Loucy (cell line): ENCODE data around the gene ITGB8.

Experiments used
- H2AFZ ChIP-seq: fragments of 200-600 bp; sonication (generic); 2 replicates; pipeline ENCODE4 v1.6.0; 2016; ENCODE audit warnings: antibody characterized with exemption, mild to moderate bottlenecking, low read length, moderate library complexity
- H3F3A ChIP-seq: fragments of 200-600 bp; 2 replicates; pipeline ENCODE4 v1.6.0; 2016; ENCODE audit warnings: antibody characterized with exemption, low read depth, mild to moderate bottlenecking
- H3K27me3 ChIP-seq: fragments of 200-600 bp; sonication (generic); 2 replicates; pipeline ENCODE4 v1.6.1; 2014; ENCODE audit warnings: low read length, mild to moderate bottlenecking; ENCODE audit not compliant: insufficient read depth, poor library complexity, severe bottlenecking
- H3K36me3 ChIP-seq: fragments of 200-600 bp; sonication (generic); 2 replicates; pipeline ENCODE4 v1.6.1; 2016; ENCODE audit warnings: low read length; ENCODE audit not compliant: insufficient read depth
- H3K4me1 ChIP-seq: fragments of 200-600 bp; sonication (generic); 2 replicates; pipeline ENCODE4 v1.5.1; 2014; ENCODE audit warnings: low read length, mild to moderate bottlenecking; ENCODE audit not compliant: insufficient read depth, poor library complexity, severe bottlenecking
- H3K4me2 ChIP-seq: fragments of 200-600 bp; sonication (generic); 2 replicates; pipeline ENCODE4 v1.6.0; 2014; ENCODE audit warnings: antibody characterized with exemption, low read length, low read depth, mild to moderate bottlenecking; ENCODE audit not compliant: poor library complexity, severe bottlenecking
- H3K4me3 ChIP-seq: fragments of 200-600 bp; sonication (generic); 2 replicates; pipeline ENCODE4 v1.5.1; 2014; ENCODE audit warnings: low read length, mild to moderate bottlenecking, mixed read lengths; ENCODE audit not compliant: poor library complexity, severe bottlenecking
- H3K79me2 ChIP-seq: fragments of 200-600 bp; sonication (generic); 2 replicates; pipeline ENCODE4 v1.6.1; 2014; ENCODE audit warnings: low read length; ENCODE audit not compliant: insufficient read depth
- H3K9ac ChIP-seq: fragments of 200-600 bp; sonication (generic); 2 replicates; pipeline ENCODE4 v1.6.0; 2014; ENCODE audit warnings: mild to moderate bottlenecking, low read depth, low read length, moderate library complexity; ENCODE audit not compliant: poor library complexity, severe bottlenecking
- H3K9me2 ChIP-seq: fragments of 200-600 bp; sonication (generic); replicated peaks from 2 replicates; pipeline ENCODE4 v1.6.1; 2016; ENCODE audit warnings: low read depth, low read length, mixed read lengths
- H3K9me3 ChIP-seq: fragments of 200-600 bp; sonication (generic); 2 replicates; pipeline ENCODE4 v1.6.1; 2014; ENCODE audit warnings: mild to moderate bottlenecking, antibody characterized with exemption, low read length, low read depth; ENCODE audit not compliant: insufficient read depth
- H4K20me1 ChIP-seq: fragments of 200-600 bp; sonication (generic); 2 replicates; pipeline ENCODE4 v1.6.0; 2014; ENCODE audit warnings: antibody characterized with exemption, low read length, mild to moderate bottlenecking; ENCODE audit not compliant: insufficient read depth, poor library complexity, severe bottlenecking
- CTCF ChIP-seq: fragments of 200-600 bp; sonication (generic); conservative IDR thresholded peaks from 2 replicates; pipeline ENCODE4 v1.5.1; 2014; ENCODE audit warnings: mild to moderate bottlenecking, antibody characterized with exemption, low read length
- EZH2phosphoT487 ChIP-seq: fragments of 200-600 bp; IDR thresholded peaks from 2 replicates; pipeline ENCODE4 v1.6.1; 2018; ENCODE audit warnings: antibody characterized with exemption, mild to moderate bottlenecking, moderate library complexity, borderline replicate concordance

Gene ITGB8

GRCh38 chr7:20302891-20303290 lies 27.8 kb upstream of the ITGB8 start:
- no peaks in the 10 kb centered on the region for H3K27me3 ChIP-seq
- no peak overlapping the region for H3K4me2 ChIP-seq
- no peaks in the 10 kb centered on the region for H3F3A ChIP-seq
- no peak for TF ChIP-seq EZH2phosphoT487
- TF ChIP-seq CTCF, result no peak
- no peaks in the 10 kb centered on the region for H3K9me3 ChIP-seq
- no peaks in the 10 kb centered on the region for H3K9me2 ChIP-seq
- H3K4me1 ChIP-seq, result peaks cover 20% of the 10 kb centered on the region
- no peak overlapping the region for H2AFZ ChIP-seq
- H4K20me1 ChIP-seq, result no peaks in the 10 kb centered on the region
- H3K36me3 ChIP-seq, result no peaks in the 10 kb centered on the region
- H3K4me3 ChIP-seq, result no peak overlapping the region
- H3K79me2 ChIP-seq, result no peaks in the 10 kb centered on the region
- H3K9ac ChIP-seq, result no peak overlapping the region

DNA sequence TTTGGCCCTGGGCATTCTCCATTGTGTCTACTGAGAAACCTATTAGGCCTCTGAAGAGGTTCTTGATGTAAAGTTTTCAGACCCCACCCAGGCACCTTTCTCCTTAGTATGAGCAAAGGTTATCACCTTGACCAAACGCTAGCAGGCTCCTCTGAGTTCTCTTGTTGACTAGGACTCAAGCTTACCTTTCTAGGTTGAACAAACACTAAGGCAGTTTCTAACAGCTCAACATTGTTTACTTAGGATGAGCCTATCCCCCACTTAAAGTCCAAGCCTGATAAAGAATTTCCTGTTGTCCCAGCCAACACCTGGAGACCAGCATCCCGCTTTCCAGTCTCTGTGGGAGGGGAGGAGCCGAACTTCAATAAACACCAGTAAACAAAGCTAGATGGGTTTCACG lies 26.3 kb upstream of the ITGB8 start:
- H3K4me2 ChIP-seq, result no peak overlapping the region

GRCh38 chr7:20305726-20306125 lies 25.0 kb upstream of the ITGB8 start:
- no peaks in the 10 kb centered on the region for H4K20me1 ChIP-seq
- no peak overlapping the region for H3K4me3 ChIP-seq
- H3K9me2 ChIP-seq, result no peaks in the 10 kb centered on the region
- no peaks in the 10 kb centered on the region for H3K36me3 ChIP-seq
- no peak overlapping the region for H3K4me2 ChIP-seq
- no peak overlapping the region for H2AFZ ChIP-seq
- peaks cover 10% of the 10 kb centered on the region for H3K4me1 ChIP-seq
- no peaks in the 10 kb centered on the region for H3K27me3 ChIP-seq
- TF ChIP-seq CTCF, result no peak
- TF ChIP-seq EZH2phosphoT487, result no peak
- no peaks in the 10 kb centered on the region for H3K79me2 ChIP-seq
- no peaks in the 10 kb centered on the region for H3F3A ChIP-seq
- no peaks in the 10 kb centered on the region for H3K9me3 ChIP-seq
- no peak overlapping the region for H3K9ac ChIP-seq

More for the DNA sequence above, 26.3 kb upstream of the ITGB8 start:
- H3K4me1 ChIP-seq, result peaks cover 20% of the 10 kb centered on the region
- H3K27me3 ChIP-seq, result no peaks in the 10 kb centered on the region
- H3K4me3 ChIP-seq, result no peak overlapping the region
- H2AFZ ChIP-seq, result no peak overlapping the region
- TF ChIP-seq CTCF (no peak), EZH2phosphoT487 (no peak)
- no peaks in the 10 kb centered on the region for H3K36me3 ChIP-seq
- H3K79me2 ChIP-seq, result no peaks in the 10 kb centered on the region
- no peaks in the 10 kb centered on the region for H3F3A ChIP-seq
- H4K20me1 ChIP-seq, result no peaks in the 10 kb centered on the region
- H3K9ac ChIP-seq, result no peak overlapping the region
- no peaks in the 10 kb centered on the region for H3K9me3 ChIP-seq
- H3K9me2 ChIP-seq, result no peaks in the 10 kb centered on the region
